GM21447 (cell line): Measurements from ENCODE around the gene IFT122.
A peak's percentile ranks its signal among the peaks of the same experiment; 100 is the strongest.
"Not testable (repeated sequence)": the region's sequence is repeated elsewhere in the genome, so short reads cannot be mapped to it uniquely, and the experiment has no call there.

Source experiments
- ATAC-seq: cut with Tn5 transposase; IDR thresholded peaks from one replicate; pipeline ENCODE4 v1.9.1; 2021; ENCODE audit not compliant: unreplicated experiment

IFT122 gene

DNA sequence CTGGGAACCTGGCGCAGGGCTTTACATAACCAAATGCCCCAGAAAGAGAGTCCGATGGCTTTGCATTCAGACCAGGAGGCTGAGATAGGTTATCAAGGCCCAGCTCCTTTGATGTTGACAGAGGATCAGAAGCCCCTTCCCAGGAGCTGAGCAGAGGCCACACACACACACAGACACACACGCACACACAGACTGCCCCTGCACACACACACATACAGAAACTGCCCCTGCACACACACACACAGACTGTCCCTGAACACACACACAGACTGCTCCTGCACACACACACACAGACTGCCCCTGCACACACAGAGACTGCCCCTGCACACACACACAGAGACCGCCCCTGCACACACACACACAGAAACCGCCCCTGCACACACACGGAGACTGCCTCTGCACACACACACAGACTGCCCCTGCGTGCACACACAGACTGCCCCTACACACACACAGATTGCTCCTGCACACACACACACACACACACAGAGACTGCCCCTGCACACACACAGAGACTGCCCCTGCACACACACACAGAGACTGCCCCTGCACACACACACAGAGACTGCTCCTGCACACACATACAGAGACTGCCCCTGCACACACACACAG lies 75.9 kb downstream of the IFT122 start:
- ATAC-seq, result not testable (repeated sequence)

DNA sequence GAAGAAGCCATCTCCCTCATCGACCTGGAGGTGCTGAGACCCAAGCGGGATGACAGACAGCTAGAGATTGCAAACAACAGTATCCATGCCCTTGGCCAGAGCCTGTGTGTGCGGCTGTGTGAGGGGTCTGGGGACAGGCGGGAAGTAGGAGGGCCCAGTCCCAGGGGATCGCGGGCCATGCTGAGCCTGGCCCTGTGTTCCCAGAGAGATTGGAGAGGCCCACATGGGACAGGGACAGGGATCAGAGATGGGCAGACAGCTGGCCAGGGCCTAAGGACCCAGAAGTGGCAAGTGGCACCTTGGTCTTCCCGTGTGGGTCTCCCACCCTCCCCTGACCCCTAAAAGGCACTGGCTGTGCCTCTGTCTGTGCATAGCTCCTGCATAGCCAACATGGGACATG lies 77.5 kb downstream of the IFT122 start:
- no peak for ATAC-seq

DNA sequence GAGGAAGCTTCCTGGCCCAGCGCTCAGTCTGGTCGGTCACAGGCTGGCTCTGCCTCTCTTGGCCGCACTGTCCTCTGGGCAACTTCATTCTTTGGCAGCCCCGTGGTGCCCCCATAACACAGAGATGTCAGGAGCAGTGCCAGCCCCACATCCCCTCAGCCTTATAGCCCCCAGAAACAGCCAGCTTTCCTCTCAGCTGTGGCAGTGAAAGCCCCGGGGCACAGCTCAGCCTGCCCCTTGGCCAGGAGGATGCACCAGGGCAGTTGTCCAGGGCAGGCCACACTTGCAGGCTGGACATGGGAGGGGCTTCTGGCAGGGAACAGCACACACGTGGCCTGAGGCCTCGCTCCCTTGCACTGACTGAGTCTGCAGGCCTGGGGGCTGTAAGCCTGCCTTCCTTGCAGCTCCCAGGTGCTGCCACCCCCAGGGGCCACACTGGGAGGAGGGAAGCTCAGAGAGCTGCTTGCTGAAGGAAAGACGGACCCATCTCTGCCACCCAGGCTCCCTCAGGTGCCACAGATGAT lies 78.1 kb downstream of the IFT122 start:
- no peak for ATAC-seq

DNA sequence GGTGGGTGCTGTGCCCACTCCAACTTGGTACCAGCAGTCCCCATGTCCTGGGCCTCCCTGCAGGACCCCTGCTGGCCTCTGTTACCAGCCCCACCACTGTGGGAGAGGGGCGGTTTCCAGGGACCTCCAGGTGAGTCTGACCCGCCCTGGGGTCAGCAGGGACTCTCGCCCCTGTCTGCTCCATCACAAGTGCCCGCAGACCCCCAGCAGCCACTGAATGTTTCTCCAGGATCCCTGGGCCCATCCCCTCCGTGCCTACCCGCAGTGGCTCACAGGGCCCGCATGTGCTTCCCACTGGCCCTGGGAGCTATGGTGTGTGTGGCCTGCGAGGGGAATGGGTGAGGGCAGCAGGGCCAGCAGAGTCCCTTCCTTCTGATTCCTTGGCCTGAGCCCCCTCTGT lies 78.6 kb downstream of the IFT122 start:
- no peak for ATAC-seq

DNA sequence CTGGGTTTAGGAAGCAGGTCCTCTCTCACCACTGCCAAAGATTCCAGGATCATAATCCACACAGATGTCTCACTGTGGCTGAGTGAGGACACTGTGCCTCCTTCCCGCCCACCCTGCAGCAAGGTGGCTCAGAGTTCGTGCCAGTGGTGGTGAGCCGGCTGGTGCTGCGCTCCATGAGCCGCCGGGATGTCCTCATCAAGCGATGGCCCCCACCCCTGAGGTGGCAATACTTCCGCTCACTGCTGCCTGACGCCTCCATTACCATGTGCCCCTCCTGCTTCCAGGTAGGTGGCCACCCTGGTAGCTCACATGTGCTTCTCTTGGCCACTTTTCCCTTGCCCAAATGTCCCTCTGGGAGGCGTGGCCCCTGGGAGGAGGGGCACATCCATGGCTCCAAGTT lies 79.4 kb downstream of the IFT122 start:
- ATAC-seq, result no peak

DNA sequence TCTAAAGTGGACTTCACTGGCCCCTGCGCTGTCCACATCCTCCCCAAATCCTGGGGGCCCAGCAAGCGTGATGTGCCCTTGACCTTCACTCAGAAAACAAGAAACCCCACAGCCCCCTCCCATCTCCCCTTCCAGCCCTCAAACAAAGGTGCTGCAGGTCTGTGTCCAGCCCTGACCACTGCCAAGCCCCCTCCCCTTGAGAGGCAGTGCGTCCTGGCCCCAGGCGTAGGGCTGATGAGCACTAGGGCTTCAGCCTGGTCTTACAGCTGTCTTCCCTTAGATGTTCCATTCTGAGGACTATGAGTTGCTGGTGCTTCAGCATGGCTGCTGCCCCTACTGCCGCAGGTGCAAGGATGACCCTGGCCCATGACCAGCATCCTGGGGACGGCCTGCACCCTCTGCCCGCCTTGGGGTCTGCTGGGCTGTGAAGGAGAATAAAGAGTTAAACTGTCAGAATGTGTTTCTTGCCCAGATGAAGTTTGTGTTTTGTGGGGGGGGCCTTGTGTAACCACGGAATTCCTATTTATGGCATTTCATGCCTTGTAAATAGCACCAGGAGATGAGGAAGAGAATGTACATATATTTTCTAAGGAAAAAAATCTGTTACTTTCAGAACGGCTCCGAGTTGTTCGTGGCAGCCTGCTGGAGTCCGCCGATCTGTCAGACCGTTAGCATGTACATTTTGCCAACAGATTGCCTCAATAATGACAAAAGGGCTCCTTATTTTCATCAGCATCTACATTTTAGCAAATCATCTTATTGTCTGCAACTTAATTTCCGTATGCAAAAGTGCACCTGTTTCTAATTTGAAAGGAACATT lies 80.1 kb downstream of the IFT122 start:
- ATAC-seq, result no peak

DNA sequence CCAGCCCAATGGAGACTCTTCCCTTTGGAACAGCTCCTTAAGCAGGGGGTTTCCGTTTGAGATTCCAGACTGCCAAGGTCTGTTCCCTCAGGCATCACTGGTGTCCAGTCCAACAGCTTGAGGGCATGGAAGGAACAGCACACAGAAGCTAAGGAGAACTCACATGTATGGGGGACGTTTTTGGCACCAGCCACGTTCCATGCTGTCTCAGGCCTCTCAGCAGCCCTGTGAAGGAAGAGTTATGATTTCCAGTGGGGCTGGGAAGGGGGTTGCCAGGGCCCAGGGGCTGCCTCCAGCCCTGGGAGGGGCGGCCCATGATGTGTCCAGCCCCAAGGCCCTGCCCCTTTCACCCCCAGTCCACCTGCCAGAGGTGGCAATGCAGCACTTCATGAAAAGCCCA lies 80.9 kb downstream of the IFT122 start:
- ATAC-seq, result no peak

DNA sequence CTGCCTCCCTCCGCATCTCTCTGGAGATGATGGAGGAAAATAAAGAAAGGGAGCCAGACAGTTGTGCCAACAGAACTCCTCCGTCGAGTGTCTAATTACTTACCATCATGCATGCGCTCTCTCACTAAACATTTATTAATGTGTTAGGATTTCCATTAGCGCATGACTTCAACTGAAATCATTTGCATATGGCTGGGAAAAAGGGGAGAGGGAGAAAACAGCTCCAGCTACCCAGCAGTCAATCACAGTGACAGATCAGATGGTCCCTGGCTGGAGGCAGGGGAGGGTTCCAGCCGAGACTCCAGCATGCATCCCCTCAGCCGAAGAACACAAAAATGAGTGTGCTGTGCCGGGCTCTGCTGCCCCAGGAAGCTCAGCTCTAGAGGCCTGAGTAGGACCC lies 81.6 kb downstream of the IFT122 start:
- ATAC-seq, result no peak

DNA sequence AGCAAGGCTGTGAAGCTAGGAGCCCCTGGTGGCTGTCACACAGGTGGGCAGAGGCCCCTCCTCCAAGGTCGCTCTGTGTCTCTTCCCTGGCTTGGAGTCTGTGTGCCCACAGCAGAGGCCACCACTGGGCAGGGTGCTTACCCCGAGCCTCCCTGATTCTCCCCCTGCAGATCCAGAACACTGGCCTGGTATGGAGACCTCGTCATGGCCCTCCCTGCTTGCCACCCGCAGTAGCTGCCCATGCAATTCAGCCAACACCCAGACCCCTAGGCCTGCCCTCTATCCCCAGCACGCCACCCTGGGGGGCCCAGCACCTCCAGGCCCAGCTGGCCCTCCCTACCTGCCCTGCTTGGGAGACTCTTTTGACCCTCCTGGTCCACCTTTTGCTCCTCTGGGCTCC lies 82.9 kb downstream of the IFT122 start:
- no peak for ATAC-seq

DNA sequence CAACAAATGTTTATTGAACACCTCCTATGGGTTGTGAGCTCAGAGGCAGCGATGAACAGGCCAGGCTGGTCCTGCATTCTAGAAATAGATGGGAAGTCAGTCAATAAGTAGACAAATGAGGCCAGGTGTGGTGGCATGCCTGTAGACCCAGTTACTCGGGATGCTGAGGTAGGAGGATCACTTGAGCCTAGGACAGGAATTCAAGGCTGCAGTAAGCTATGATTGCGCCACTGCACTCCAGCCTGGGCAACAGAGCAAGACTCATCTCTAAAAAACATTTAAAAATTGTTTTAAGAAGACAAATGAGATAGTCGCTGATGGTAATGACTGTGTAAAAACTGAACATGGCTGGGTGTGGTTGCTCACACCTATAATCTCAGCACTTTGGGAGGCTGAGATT lies 84.1 kb downstream of the IFT122 start:
- ATAC-seq, result no peak

DNA sequence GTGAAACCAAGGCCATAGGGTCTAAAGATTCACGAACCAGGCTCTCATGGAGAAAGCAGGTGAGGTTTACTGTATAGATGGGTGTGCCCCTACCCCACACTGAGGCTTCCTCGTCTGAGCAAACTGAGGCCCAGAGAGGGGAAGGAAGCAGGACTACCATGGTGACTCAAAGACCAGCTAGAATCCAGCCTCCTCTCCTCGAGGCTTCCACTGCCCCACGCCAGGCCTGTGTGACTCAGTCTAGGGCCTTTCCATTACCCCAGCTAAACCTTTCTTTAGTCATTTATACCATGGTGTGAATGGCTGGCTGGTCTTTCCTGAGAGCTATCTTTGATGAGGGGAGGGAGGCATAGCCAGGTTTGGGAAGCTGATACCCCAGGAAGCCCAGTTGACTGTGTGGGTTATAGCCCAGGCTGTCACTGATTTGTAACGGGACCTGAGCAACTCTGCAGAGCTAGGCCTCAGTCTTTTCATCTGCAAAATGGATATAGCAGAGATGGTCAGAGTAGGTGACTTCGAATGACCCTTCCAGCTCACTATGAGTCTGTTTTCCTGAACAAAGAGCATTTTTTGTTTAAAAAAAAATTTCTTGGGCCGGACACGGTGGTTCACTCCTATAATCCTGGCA lies 85.4 kb downstream of the IFT122 start:
- ATAC-seq, result no peak

DNA sequence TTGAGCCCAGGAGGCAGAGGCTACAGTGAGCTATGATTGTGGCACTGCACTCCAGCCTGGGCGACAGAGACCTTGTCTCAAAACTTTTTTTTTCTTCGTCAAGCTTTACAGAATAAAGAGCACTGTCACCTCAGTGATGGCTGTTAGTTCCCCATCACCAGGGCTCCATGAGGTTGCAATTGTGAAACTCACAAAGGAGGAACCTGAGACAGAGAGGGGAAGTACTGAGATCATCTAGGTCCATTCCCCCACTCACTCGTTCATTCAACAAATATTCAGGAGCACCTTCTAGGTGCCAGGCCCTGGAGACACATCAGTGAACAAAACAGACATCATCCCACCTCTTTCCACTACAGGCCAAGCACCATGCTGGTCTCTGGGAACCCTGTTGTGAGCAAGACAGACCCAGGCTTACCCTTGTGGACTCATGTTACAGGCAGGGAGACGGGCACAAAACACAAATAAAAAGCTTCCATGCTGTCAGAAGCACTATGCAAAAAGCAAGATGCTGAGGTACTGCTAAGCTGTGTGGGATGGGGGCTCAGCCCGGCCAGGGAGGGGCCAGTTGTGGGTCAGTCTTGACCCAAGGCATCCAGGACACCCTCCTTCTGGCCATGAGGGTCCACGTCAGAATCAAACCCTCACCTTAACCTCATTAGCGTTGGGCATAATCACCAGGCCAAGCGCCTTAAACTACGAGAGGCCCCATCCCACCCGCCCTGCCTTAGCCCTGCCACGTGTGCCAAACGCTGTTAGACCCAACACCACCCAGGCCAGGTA lies 86.3 kb downstream of the IFT122 start:
- ATAC-seq, result peak; percentile 91

DNA sequence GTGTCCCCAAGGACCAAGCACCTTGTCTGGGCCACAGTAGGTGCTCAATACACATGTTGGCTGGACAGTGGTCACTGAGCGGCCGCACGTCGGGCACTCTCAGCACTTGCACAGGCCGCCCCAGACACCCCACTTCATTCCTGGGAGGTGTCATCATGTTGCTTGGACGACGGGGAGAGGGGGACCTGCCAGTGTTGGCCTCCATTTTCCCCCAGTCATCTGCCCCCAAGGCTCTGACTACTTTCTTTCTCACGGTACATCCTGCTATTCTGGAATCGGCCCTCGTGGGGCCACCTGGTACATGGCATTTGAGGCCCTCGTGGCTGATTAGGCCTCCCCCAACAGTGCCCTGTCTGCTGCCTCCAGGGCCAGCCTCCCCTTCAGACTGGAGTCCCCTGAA lies 87.2 kb downstream of the IFT122 start:
- no peak for ATAC-seq

DNA sequence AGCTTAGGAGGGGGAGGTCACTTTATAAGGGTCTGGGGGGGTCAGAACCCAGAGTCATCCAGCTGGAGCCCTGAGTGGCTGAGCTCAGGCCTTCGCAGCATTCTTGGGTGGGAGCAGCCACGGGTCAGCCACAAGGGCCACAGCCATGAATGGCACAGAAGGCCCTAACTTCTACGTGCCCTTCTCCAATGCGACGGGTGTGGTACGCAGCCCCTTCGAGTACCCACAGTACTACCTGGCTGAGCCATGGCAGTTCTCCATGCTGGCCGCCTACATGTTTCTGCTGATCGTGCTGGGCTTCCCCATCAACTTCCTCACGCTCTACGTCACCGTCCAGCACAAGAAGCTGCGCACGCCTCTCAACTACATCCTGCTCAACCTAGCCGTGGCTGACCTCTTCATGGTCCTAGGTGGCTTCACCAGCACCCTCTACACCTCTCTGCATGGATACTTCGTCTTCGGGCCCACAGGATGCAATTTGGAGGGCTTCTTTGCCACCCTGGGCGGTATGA lies 88.6 kb downstream of the IFT122 start, which contains the start of gene RHO:
Gene RHO, plus strand, starts transcription at position 51 of the 512 bp plus-strand sequence. Its CDS starts 95 bp downstream, at position 146.
- ATAC-seq, result no peak

DNA sequence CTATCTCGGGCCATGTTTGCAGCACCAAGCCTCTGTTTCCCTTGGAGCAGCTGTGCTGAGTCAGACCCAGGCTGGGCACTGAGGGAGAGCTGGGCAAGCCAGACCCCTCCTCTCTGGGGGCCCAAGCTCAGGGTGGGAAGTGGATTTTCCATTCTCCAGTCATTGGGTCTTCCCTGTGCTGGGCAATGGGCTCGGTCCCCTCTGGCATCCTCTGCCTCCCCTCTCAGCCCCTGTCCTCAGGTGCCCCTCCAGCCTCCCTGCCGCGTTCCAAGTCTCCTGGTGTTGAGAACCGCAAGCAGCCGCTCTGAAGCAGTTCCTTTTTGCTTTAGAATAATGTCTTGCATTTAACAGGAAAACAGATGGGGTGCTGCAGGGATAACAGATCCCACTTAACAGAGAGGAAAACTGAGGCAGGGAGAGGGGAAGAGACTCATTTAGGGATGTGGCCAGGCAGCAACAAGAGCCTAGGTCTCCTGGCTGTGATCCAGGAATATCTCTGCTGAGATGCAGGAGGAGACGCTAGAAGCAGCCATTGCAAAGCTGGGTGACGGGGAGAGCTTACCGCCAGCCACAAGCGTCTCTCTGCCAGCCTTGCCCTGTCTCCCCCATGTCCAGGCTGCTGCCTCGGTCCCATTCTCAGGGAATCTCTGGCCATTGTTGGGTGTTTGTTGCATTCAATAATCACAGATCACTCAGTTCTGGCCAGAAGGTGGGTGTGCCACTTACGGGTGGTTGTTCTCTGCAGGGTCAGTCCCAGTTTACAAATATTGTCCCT lies 89.6 kb downstream of the IFT122 start:
- ATAC-seq, result no peak

DNA sequence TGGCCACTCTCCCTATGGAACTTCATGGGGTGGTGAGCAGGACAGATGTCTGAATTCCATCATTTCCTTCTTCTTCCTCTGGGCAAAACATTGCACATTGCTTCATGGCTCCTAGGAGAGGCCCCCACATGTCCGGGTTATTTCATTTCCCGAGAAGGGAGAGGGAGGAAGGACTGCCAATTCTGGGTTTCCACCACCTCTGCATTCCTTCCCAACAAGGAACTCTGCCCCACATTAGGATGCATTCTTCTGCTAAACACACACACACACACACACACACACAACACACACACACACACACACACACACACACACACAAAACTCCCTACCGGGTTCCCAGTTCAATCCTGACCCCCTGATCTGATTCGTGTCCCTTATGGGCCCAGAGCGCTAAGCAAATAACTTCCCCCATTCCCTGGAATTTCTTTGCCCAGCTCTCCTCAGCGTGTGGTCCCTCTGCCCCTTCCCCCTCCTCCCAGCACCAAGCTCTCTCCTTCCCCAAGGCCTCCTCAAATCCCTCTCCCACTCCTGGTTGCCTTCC lies 90.3 kb downstream of the IFT122 start:
- no peak for ATAC-seq

DNA sequence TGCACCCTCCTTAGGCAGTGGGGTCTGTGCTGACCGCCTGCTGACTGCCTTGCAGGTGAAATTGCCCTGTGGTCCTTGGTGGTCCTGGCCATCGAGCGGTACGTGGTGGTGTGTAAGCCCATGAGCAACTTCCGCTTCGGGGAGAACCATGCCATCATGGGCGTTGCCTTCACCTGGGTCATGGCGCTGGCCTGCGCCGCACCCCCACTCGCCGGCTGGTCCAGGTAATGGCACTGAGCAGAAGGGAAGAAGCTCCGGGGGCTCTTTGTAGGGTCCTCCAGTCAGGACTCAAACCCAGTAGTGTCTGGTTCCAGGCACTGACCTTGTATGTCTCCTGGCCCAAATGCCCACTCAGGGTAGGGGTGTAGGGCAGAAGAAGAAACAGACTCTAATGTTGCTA lies 90.8 kb downstream of the IFT122 start:
- no peak for ATAC-seq

DNA sequence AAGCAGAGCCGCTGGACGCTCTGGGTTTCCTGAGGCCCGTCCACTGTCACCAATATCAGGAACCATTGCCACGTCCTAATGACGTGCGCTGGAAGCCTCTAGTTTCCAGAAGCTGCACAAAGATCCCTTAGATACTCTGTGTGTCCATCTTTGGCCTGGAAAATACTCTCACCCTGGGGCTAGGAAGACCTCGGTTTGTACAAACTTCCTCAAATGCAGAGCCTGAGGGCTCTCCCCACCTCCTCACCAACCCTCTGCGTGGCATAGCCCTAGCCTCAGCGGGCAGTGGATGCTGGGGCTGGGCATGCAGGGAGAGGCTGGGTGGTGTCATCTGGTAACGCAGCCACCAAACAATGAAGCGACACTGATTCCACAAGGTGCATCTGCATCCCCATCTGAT lies 91.7 kb downstream of the IFT122 start:
- no peak for ATAC-seq

DNA sequence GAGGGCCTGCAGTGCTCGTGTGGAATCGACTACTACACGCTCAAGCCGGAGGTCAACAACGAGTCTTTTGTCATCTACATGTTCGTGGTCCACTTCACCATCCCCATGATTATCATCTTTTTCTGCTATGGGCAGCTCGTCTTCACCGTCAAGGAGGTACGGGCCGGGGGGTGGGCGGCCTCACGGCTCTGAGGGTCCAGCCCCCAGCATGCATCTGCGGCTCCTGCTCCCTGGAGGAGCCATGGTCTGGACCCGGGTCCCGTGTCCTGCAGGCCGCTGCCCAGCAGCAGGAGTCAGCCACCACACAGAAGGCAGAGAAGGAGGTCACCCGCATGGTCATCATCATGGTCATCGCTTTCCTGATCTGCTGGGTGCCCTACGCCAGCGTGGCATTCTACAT lies 92.2 kb downstream of the IFT122 start:
- no peak for ATAC-seq

DNA sequence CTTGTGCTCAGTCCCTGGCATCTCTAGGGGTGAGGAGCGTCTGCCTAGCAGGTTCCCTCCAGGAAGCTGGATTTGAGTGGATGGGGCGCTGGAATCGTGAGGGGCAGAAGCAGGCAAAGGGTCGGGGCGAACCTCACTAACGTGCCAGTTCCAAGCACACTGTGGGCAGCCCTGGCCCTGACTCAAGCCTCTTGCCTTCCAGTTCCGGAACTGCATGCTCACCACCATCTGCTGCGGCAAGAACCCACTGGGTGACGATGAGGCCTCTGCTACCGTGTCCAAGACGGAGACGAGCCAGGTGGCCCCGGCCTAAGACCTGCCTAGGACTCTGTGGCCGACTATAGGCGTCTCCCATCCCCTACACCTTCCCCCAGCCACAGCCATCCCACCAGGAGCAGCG lies 93.4 kb downstream of the IFT122 start:
- ATAC-seq, result no peak
